Measurements from ENCODE around the gene CADM2.
A peak's percentile ranks its signal among the peaks of the same experiment; 100 is the strongest.
"Not testable (repeated sequence)": the region's sequence is repeated elsewhere in the genome, so short reads cannot be mapped to it uniquely, and the experiment has no call there.

CADM2 gene

DNA sequence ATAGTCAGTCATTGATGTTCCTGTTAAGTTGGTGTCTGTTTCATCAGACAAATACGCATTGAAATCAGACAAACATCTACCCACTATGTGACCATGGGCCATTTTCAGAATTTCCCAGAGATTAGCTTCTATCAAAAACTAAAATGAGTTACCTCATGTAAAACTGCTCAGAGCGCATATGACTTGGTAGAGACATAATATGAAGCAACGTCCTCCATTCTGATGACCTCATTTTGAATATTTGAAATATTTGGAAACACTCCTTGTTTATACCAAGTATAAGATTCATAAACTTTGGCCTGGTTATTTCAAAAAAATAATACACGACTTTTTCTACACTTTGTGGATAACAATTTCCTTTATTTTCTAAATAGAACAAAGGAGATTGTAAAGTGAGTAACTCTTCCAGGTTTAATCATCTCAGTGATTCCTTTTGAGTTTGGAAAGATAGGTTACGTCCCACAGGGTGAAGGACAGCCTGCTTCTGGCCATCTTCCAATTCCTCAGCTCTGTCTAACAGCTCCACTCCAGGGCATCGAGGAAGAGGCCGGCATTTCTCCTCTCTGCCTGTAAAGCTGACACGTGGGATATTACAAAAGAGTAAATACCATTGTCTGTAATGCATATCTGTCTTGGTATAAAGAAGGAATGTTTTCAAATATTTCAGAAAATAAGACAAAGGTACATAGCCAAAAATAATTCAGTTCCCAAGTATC lies 122.6 kb downstream of the CADM2 start:
- DNase-seq = peak; percentile 6

DNA sequence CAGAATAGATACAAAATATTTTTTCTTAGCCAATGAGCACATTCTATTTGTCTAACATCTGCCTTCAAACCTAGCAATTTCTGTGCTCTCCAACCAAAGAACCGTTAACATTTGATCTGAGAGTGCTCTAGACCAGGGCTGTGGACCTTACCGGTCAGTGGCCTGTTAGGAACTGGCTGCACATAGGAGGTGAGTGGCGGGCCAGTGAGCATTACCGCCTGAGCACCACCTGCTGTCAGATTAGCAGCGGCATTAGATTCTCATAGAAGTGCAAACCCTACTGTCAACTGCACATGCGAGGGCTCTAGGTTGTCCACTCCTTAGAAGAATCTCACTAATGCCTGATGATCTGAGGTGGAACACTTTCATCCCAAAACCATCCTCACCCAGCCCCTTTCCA lies 131.7 kb downstream of the CADM2 start:
- DNase-seq = no peak

DNA sequence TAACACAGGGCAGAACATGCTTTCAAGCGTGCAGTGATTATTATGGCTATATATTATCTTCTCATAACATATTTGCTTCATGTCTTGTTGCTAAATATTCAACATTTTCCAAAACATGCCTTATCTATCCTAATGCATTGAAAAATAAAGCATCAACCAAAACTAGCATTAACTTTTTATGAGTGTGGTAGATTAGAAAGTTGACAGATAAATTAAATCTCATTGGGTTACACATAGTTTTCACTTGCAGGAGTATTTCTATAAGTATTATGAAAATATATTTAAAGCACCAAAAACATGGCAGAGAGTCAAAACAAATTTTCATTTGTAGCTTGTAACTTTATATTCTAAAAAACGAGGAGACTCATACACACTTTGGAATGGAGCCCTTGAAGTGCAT lies 141.5 kb downstream of the CADM2 start:
- DNase-seq = no peak

DNA sequence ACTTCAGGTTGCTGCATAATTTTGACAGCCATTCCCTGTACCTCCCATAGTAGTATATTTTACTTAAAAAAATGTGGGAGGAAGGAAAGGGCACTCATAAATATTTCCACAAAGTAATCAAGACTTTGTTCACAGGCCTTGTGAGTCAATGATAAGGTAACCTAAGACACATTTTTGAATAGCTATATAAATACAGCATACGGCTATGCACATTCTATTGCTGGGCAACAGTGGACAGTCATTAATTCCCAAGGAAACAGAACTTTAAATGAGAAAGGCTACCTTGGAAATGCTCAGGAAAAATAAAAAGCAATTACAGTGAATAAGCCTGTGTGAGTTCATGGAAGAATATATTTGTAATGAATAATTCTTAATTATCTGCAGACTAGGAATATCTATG lies 144.0 kb downstream of the CADM2 start:
- no peak for DNase-seq

DNA sequence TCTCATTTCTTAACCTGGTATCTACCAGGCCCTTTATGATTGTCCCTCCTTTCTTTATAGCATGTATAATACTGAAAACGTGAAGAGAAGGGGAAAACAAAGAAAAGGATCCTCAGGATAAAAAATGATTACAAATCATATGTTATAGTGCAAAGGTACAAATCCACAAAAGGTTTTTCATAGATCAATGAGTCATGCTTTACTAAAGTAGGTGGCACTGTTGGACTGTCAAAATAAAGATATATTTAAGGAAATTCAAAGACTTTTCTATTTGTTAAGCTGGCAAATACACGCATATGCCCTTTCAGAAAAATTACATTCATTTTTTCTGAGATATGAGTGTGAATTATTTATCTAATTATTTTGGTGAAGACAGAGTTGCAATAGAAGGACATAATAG lies 151.6 kb downstream of the CADM2 start:
- DNase-seq = no peak

DNA sequence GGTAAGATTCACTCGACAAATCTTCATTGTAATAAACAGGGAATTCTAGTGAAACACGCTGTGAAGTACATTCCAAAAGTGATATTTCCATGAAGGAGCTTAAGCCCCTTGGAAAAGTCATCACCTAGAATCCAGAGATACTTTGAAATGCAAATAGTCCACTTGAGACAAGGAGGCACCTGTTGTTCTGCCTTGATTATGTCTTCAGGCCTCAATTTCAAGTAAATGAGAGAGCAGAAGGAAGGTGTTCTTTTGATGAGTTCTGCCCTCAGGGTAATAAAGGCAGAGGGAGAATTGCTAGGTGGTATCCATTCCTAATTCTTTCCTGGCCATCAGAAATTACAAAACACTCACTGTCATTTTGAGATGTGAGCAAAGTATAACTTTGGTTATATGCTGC lies 162.1 kb downstream of the CADM2 start:
- DNase-seq = no peak

DNA sequence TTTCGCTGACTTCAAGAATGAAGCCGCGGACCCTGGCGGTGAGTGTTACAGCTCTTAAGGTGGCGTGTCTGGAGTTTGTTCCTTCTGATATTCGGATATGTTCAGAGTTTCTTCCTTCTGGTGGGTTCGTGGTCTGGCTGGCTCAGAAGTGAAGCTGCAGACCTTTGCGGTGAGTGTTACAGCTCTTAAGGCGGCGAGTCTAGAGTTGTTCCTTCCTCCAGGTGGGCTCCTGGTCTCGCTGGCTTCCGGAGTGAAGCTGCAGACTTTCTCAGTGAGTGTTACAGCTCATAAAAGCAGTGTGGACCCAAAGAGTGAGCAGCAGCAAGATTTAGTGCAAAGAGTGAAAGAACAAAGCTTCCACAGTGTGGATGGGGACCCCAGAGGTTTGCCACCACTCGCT lies 174.1 kb downstream of the CADM2 start:
- not testable (repeated sequence) for DNase-seq

DNA sequence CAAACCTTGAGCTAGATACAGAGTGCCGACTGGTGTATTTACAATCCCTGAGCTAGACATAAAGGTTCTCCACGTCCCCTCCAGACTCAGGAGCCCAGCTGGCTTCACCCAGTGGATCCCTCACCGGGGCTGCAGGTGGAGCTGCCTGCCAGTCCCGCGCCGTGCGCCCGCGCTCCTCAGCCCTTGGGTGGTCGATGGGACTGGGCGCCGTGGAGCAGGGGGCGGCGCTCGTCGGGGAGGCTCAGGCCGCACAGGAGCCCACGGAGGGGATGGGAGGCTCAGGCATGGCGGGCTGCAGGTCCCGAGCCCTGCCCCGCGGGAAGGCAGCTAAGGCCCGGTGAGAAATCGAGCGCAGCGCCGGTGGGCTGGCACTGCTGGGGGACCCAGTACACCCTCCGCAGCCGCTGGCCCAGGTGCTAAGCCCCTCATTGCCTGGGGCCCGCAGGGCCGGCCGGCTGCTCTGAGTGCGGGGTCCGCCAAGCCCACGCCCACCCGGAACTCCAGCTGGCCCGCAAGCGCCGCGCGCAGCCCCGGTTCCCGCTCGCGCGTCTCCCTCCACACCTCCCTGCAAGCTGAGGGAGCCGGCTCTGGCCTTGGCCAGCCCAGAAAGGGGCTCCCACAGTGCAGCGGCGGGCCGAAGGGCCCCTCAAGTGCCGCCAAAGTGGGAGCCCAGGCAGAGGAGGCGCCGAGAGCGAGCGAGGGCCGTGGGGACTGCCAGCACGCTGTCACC lies 175.1 kb downstream of the CADM2 start:
- DNase-seq = not testable (repeated sequence)

DNA sequence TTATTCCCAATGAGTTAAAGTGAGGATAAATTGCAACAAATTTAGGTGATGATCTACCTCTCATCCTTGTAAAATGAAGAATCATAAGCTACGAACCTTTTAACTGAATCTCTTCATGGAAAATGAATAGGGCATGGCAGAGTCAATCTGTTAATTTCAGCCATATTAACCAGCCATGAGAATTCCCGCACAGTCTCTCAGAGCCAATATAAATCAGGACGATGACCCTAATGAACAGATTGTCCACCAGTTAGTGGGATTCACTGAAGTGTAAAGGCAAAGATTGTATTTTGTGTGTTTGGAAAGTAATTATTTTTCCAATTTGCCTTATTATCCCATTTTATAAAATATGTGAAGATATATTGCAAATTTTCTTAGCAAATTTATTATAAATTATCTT lies 183.8 kb downstream of the CADM2 start:
- no peak for DNase-seq

DNA sequence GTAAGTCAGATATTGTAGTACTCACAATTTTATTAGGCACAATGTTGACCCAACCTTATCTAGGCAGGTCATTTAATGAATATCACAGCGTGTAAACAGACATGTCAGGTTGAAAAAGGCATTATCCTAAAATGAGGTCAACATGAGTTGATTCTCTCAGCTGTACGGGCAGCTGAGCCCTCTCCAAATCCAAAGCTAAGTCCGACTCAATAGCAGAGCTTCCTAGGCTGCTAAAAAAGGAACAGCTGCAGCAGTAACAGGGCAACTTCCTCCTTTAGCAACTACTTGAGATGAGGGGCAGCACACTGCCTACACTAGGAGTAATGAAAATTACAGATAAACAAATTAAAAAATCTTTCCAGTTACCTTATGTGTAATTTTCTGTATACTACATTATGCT lies 189.2 kb downstream of the CADM2 start:
- DNase-seq = peak; percentile 4

DNA sequence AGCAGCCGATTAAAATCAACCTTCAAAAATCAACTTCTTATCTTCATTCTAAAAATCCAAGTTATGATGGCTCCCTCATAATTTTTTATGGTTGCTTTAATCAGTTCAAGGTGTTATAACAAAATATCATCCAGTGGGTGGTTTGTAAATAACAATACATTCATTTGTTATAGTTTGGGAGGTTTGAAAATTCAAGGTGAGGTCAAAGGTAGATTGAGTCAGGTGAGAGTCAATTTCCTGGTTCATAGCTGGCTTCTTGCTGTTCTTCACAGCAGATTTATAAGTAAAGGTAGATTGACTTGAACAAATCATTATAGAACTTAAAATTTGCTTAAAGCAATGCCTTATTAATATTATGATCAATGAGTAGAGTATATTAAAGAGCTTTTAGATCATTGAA lies 192.8 kb downstream of the CADM2 start:
- no peak for DNase-seq

DNA sequence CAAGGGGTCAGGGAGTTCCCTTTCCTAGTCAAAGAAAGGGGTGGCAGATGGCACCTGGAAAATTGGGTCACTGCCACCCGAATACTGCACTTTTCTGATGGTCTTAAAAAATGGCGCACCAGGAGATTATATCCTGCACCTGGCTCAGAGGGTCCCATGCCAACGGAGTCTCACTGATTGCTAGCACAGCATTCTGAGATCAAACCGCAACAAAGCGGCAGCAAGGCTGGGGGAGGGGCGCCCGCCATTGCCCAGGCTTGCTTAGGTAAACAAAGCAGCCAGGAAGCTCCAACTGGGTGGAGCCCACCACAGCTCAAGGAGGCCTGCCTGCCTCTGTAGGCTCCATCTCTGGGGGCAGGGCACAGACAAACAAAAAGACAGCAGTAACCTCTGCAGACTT lies 194.5 kb downstream of the CADM2 start:
- DNase-seq = not testable (repeated sequence)

DNA sequence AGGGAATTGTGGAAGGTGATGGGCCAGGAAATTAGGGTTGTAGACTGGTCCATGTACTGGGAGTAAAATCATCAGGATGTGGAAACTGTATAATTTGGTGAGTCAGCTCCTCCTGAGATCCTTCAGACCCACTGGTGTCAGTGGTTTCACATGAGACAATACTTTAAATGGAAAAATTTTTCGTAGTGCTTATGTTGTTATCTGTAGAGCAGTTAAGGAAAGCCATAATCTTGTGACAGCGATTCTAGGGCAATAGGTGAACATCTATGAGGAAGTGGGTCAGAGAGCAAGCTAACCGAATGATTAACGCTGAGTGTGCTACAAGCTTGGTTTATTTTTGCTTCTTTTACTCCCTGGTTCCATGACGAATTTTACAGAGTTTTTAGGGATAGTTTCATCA lies 200.6 kb downstream of the CADM2 start:
- DNase-seq = no peak

DNA sequence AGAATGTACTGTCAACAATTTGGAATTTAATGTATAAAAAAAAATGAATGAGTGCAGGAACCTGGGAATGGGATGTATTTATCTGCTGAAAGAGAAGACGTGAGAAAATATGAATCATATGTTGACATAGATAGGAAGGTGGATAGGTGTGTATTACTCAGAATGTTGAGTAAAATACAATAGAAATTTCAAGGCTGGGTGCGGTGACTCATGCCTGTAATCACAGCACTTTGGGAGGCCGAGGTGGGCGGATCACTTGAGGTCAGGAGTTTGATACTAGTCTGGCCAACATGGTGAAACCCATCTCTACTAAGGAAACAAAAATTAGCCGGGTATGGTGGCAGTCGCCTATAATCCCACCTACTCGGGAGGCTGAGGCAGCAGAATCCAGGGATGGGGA lies 202.8 kb downstream of the CADM2 start:
- peak; percentile 58 for DNase-seq

DNA sequence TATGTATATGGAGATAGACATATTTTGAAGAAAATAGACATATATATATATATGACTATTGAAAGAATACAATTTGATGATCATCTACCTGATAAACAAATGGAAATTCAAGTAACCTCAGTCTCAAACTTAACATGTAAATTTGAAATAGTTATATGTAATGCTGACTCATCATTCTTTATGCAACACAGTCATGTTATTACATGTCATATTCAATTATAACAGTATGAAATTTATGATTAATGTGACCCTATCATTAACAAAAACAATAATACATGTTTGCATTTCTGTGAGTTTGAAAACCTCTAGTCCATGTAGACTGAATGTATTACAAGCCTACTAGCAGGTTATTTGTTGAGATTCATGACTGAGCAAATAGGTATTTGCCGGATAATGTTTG lies 204.1 kb downstream of the CADM2 start:
- no peak for DNase-seq

DNA sequence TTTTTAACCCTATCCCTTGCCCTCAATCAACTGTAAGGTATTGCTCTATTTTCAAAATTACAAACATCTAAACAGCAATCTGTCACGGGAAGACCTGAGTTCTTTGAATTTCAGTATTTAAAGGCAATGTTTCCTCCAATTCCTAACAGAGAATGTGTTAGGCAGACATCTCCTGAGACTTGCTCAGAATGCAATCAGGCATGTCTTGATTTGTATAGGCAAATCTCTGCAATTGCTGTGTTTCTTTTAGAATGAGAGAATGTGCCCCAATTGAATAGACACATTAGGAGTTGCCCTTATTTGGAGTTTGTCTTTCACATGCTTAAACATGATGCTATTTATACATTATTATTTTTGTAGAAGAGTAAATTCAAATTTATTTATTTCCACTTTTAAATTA lies 205.6 kb downstream of the CADM2 start:
- no peak for DNase-seq

DNA sequence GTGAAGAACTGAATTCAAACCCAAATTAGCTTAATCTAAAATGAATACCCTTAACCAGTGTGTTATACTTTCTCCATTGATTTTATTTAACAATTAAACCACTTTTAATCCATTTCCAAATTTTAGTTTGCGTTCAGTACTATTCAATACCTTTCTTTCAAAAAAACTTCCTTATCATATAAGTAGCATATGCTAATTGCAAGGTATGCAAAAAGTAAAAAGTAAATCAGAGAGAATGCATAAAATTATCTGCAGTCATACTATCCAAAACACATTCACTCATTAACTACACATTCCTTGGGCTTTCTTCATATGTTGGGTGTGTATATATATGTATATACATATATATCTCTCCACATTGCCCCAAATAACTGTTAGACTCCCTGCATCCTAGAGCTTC lies 208.8 kb downstream of the CADM2 start:
- DNase-seq = no peak

DNA sequence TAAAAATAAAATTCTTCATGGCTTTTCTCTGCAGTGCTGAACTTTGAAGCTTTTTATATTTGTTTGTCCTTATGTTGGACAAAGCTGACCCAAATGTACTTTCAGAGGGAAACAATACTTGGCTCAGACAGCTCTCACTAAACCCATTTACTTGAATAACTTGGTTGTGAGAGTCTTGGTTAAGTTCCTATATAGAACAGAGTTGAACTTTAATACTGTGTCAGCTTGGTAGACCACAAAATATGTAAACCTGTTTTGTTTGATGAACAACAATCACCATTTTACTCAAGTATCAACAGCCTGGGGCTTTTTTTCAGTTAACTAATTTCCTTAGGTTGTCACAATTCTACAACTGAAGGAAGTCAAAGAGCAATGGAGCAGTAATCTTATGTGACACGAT lies 211.9 kb downstream of the CADM2 start:
- no peak for DNase-seq

DNA sequence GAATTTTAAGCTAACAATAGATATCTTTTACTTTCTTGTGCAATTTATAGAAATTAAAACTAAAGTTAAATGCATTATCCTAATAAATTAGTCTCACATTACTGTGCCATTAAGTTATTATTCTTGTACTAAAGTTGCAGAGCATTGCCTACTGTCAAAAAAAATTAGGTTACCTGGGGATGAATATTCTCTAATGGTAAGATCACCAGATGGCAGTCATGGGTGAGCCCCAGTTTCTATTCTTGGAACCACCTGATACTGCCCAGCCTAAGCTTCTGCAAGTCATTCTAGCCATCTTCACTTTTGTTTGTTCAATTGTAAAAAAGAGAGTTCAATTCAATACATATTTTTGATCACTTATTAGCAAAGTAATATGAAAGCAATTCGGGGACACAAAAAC lies 213.2 kb downstream of the CADM2 start:
- peak; percentile 0 for DNase-seq

DNA sequence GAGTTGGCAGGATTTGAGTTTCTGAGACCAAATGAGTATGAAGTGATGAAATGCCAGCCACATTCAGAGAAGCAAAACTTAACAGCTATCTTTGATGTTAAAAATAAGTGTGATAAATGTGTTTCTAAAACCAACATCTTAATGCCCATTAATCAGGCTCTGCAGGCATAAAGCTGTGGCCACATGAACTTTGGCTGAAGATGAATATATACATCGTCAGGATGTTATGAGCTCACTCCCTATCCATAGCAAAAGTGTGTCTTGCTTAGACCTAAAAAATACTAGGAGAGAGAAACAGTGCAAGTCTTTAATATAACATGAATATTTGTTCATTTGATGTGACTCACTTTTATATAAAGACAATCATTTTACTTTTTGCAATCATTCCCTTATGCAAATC lies 218.0 kb downstream of the CADM2 start:
- no peak for DNase-seq

DNA sequence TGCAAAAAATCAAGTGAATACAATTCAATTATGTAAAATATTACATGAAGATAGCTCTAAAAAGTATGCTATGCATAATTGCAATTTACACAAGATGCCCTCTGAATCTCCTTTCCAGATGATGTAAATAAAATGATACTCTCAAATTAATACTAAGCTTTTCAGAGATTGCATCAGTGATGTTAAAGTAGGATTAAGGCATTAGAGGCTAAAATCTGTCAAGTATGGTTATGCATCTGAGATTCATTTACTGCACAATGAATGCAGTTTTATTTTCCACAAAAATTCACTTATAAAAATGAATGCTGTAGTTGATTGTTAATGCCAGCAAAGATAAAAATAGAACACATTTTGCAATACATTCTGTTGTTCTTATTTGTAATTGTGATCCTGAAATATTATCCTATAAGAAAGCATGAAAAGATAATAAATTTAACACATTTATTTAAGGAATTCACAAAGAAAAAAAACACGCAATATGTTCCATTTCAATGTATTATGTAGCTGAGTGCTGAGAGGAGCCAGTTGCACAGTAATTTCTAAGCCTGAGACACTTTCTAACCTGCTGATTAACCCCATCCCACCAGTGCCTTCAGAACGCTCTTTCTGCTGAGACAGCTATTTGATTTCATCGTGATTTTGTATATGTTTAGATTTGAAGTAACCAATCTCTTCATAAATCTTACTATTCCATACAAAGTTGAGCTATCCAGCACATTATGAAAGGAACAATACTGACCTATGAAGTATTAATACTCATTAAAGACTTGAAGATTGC lies 224.4 kb downstream of the CADM2 start:
- no peak for DNase-seq

DNA sequence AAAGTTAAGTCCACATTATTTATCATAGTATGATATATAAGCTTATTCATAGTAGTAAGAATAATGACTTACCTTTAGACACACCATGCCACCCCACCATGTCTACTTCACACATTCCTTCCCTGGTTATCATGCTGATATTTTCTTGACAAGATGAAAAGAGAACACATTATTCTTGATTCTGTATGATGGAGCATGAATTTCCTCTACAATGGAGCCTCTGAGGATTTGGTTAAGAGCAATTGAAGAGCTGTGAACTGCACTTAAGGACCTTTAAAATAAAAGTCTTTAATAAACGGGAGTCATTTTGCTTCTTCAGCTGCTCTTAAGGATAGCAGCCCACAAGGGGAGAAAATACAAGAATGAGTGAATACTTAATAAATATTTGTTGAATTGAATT lies 226.7 kb downstream of the CADM2 start:
- no peak for DNase-seq

DNA sequence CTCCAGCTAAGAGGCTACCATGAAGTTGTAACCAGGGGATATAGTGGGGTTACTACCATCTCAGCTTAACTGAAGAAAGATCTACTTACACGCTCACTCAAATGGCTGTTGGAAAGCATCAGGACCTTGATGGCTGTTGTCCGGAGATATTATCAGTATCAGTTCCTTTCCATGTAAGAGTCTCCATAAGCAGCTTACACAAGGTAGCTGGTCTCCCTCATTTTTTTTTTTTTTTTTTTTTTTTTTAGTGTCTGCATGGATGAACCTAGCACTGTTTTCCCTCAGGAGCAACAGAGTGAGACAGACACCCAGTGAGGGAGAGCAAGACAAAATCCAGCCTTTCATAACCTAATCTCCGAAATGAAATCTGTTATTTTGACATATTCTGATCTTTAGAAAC lies 230.9 kb downstream of the CADM2 start:
- DNase-seq = no peak

DNA sequence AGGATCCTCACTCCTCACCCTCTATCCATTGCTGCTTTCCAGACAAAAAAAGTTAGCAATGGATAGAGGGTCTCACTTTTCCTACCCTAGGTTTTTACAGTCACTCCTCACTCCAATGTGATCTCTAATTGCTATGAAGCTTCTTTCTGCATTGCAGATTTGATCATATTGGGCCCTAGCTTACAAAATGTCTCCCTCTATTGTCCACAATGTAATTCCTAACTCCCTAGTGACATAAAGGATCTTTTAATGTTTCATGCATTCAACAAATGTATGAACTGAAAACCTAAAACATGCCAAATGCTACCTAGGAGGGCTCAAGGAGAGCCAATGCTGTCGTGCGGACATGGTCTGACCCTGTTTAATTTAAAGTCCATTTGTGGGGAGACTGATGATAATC lies 234.8 kb downstream of the CADM2 start:
- peak; percentile 0 for DNase-seq

Measured in DMS53 (cell line).